Hematopoietic multipotent progenitor cell treated with erythropoietin and hydrocortisone succinate and interleukin-3 and kit ligand, for 17 days (in vitro differentiated cells): ENCODE measurements around the gene CDHR3.
"Not testable (repeated sequence)": the region's sequence is repeated elsewhere in the genome, so short reads cannot be mapped to it uniquely, and the experiment has no call there.

Experiments
- DNase-seq: peaks from one replicate; pipeline ENCODE4 v3.0.0-alpha.2; 2015; ENCODE audit warnings: low spot score

CDHR3 gene

DNA sequence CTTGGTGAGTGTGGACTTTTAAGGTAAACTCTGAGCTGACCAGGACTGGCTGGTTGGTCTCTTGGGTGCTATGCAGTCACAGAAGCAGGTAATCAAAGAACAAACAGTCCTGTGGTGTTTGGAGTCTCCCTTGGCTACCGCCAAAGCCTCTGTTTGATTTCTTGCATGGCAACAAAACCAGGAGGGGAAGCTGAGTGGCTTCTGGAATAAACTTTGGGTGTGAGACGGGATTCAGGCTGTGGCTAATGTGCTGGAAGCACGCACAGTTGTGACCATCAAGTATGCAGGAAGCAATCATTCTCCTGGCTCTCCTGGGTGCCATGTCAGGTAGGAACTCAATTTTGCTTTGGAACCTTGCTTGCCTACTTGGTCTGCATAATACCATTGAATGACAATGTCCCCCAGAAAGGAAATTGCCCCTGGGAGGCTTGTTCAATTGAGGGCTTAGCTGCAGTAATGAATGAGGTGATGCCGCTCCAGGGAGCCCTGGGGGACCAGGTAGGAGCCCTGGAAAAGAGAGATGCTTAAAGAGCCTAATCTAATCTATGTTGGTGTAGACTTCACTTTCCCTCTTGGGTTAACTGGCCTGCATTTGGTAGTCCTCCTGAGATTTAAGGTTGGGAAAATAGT, at the start of gene CDHR3:
Gene CDHR3 (plus strand): TSS at position 227 of the 630 bp plus-strand sequence. CDS start 55 bp downstream, at position 282.
- DNase-seq = no peak

GRCh38 chr7:105913947-105914346, 49.1 kb upstream of the CDHR3 start:
- DNase-seq = no peak

DNA sequence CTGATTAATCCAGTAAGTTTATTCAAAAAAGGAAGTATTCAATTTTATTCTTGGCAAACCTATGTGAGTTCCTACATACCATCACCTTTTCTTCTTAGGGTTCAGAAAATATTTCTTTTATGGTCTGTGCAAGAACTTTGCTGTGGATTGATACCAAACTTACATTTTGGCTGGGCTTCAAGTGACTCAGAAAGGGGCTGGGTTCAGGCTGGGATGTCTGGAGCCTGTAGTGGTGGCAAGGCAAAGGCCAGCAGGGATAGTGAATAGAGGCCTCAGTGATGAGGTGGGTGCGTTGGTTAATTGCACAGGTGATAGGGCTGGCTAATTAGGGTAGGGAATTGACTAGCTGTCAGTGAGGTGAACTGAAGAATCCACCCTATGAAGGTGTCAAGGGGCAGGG, 46.5 kb upstream of the CDHR3 start:
- no peak for DNase-seq

GRCh38 chr7:105917659-105918058, 45.4 kb upstream of the CDHR3 start:
- DNase-seq = no peak

DNA sequence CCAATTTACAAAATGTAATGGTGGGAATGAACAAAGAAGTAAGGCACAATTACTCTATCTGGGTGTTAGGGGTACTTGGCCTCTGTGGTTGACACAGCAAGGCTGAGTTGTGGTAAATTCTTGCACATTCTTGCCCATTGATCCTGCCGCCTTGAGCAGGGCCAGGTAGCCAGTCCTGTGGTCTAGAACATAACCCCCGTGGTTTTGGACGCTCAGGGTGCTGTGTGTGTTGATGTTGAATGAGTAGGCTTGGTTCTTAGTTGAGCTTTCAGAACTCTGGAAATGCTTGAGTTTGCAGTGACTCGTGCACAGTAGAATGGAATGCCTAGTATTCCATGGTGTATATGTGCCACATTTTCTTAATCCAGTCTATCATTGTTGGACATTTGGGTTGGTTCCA, 42.3 kb upstream of the CDHR3 start:
- no peak for DNase-seq

DNA sequence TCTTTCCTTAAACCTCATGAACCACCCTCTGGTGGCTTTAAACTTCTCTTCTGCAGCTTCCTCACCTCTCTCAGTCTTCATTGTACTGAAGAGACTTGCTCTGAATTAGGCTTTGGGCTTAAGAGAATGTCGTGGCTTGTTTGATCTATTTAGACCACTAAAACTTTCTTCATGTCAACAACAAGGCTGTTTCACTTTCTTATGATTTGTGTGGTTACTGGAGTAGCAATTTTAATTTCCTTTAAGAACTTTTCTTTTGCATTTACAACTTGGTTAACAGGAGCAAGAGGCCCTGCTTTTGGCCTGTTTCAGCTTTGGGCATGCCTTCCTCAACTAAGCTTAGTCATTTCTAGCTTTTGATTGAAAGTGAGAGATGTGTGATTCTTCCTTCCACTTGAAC, 38.1 kb upstream of the CDHR3 start:
- no peak for DNase-seq

- DNase-seq = no peak
These were observed 36.9 kb upstream of the CDHR3 start for GRCh38 chr7:105926131-105926530.

- no peak for DNase-seq
These were observed 31.9 kb upstream of the CDHR3 start for GRCh38 chr7:105931179-105931578.

DNA sequence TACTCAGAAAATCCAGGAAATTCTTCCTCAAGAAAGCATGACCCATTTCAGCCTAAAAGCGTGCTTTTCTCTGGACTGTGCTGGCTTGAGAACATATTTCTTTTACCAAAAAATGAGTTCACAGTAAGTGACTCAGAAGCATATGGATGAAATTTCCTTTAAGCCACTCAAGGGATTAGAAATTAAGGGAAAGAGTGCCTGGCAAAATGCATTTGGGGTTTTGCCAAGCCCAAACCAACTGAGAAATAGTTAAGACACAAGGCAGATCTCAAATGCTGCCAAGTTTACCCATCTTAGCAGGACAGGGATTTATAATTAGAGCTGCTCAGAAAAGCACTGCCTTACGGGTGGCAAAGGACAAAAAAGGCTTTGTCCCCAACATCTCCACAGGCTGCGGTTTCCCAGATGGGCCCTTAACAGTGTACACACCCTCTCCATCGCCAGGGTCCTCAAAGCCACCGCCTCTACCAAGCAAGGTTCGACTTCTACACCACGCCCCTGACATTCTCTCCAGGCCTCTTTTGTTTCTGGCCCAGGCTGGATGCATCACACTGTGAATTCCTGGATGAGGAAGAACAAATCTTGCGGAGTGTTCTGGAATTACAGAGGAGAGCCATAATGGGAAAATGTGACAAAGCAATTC, 30.1 kb upstream of the CDHR3 start:
- DNase-seq = no peak

- DNase-seq = no peak
These were observed 28.4 kb upstream of the CDHR3 start for GRCh38 chr7:105934572-105935185.

DNA sequence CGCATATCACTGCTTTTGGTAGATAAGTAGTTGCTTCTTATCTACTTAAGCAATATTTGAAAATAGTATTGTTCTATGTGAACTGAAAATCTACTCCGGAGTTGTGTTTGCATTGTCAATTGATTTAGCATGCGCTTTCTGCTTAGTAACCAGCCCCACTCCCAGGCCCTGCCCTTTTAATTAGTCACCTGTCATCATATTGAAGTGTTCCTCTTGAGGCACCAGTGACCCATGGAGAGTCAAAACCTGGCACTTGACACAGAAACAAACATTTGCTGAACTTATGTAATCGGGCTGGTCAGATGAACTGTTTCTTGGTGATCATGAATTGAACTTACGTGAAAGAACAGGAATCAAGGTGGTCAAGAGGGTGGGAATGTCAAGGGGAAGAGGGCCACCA, 27.8 kb upstream of the CDHR3 start:
- no peak for DNase-seq

- no peak for DNase-seq
These were observed 25.7 kb upstream of the CDHR3 start for GRCh38 chr7:105937411-105937810.

DNA sequence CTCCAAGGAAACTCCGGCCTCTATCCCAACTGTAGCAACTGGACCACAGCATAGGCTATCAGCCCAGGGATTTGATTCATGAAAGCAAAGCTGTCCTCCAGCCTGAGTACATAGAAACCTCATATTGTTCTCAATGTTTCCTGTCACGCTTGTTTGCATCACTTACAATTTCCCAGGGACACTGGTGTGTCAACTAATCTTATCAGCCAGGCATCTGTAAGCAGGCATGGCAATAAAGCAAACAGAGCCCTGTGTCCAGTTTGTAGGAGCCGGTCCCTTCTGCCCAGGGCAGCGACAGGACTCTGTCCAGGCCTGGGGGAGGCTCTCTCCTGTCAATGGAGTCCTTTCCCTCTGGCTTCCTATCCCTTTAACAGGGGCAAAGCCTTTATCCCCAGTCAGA, 23.0 kb upstream of the CDHR3 start:
- DNase-seq = no peak

DNA sequence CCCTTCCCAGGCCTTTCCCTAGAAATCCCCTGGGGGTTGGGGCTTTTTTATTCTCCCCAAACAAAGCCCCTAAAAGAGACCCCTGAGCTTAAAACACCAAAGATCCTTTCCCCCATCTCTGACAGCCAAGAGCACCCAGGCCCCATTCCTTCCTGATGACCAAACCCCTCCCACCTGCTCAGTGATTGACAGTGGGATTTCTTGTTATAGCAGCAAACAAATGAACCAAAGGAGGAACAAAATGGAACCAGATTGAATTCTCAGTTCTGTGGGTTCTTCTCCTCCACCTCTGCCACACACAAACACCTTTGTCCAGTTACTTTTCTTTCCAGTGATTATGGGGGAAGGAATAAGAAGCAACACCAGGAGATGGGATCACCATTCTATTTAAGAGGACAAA, 21.5 kb upstream of the CDHR3 start:
- DNase-seq = no peak

- no peak for DNase-seq
These were observed 19.6 kb upstream of the CDHR3 start for GRCh38 chr7:105943486-105943885.

DNA sequence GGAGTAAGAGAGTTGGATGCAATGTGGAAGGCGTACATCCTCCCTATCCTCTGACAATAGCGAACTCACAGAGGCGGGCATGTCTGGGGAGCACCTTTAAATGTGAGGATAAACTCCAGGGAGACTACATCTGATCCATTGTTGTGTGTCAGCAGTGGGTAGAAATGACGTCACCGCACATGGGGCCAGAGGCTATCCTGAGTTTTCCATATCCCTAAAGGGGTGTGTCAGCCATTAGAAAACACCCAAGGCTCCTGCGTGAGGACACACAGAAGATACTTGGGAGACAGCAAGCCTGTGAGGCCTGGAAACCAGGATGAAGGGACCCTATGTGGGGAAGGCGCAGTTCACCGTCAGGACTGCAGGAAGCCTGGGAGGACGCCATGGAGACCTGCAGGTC, 17.2 kb upstream of the CDHR3 start:
- no peak for DNase-seq

GRCh38 chr7:105951597-105951996, 11.5 kb upstream of the CDHR3 start:
- no peak for DNase-seq

DNA sequence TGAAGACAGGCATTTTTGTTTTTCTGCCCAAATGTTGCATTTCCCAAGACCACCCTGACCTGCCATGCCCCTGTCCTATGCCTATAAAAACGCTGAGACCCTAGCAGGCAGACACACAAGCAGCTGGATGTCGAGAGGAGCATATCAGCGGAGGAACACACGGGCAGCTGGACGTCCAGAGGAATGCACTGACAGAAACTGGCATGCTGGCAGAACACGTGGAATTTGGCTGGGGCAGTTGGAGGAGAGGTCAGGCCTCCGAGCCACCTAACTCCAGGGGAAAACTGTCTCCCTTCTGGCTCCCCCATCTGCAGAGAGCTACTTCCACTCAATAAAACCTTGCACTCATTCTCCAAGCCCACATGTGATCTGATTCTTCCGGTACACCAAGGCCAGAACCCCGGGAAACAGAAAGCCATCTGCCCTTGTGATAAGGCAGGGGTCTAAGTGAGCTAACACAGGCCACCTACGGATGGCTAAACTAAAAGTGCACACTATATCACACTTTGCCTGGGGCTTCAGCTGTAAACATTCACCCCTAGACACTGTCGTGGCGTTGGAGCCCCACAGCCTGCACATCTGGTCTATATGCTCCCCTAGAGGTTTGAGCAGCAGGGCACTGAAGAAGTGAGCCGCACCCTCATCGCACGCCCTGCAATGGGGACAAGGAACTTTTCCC, 10.0 kb upstream of the CDHR3 start:
- DNase-seq = no peak

- DNase-seq = no peak
These were observed 8.4 kb upstream of the CDHR3 start for GRCh38 chr7:105954711-105955110.

DNA sequence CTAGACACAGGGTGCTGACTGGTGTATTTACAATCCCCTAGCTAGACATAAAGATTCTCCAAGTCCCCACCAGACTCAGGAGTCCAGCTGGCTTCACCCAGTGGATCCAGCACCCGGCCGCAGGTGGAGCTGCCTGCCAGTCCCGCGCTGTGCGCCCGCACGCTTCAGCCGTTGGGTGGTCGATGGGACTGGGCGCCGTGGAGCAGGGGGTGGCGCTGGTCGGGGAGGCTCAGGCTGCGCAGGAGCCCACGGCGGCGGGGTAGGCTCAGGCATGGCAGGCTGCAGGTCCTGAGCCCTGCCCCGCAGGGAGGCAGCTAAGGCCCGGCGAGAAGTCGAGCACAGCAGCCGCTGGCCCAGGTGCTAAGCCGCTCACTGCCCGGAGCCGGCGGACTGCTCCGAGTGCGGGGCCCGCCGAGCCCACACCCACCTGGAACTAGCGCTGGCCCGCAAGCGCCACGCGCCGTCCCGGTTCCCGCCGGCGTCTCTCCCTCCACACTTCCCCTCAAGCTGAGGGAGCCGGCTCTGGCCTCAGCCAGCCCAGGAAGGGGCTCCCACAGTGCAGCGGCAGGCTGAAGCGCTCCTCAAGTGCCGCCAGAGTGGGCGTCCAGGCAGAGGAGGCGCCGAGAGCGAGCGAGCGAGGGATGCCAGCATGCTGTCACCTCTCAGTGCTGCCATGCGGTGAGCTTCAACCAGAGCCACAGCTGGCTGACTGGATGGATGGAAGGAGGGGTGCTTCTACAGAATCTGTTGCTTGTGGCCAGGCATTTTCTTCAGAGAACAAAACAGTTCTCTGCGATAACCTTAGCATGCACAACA, 7.2 kb upstream of the CDHR3 start:
- not testable (repeated sequence) for DNase-seq

DNA sequence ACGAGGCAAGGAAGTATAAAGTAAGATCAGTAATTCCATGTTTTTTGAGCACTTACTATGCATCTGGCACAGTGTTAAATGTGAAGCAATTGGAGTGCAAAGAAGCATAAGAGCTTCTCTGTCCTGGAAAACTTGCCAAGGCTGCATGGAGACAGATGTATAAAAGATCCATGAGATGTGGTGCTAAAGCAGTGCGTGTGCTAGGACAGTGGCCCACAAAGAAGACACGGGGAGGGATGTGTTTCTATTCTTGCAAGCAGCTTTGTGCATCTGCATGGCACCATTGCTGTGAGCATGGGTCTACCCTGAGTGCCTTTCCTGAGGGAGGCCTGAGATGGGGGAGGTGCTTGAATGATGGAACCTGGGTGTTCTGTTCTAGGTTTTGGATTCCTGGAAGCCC, 5.1 kb upstream of the CDHR3 start:
- DNase-seq = no peak

- no peak for DNase-seq
These were observed 711 bp upstream of the CDHR3 start for GRCh38 chr7:105962353-105962752.
